CD4-positive, alpha-beta T cell treated with Interleukin-15 for 1 hour (primary cell): ENCODE data around the gene NSUN7.
A peak's percentile ranks its signal among the peaks of the same experiment; 100 is the strongest.
"Not testable (repeated sequence)": the region's sequence is repeated elsewhere in the genome, so short reads cannot be mapped to it uniquely, and the experiment has no call there.

Source experiments
- DNase-seq: peaks from one replicate; pipeline ENCODE4 v3.0.0-alpha.2; 2020

Gene NSUN7, protein sequence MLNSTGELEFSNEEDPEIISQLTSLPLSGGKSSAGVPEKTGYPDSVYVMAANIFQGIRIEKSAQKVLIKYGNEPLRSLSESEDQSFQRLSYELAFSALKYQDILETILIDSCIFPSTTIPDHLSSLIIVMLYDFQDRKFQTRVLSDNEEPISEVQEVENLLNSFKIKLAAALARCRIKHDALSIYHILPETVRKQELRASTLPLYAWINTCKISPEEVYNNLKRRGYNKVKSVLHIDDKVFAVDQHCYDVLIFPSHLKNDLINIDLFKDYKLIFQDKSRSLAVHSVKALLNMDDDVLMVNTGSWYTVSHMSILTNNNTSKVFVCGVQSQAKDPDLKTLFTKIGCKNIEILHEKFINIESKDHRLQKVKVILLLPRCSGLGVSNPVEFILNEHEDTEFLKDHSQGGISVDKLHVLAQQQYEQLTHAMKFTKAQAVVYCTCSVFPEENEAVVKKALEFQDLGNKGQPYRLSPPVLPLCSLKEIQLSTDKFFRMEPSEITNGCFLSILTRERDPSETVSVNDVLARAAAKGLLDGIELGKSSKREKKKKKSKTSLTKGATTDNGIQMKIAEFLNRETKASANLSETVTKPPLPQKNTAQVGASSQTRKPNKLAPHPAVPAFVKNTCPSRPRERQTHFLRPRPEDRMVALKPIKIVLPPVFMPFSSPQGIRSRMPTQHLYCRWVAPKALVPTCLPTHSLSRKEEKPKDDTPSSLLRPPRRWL

DNA sequence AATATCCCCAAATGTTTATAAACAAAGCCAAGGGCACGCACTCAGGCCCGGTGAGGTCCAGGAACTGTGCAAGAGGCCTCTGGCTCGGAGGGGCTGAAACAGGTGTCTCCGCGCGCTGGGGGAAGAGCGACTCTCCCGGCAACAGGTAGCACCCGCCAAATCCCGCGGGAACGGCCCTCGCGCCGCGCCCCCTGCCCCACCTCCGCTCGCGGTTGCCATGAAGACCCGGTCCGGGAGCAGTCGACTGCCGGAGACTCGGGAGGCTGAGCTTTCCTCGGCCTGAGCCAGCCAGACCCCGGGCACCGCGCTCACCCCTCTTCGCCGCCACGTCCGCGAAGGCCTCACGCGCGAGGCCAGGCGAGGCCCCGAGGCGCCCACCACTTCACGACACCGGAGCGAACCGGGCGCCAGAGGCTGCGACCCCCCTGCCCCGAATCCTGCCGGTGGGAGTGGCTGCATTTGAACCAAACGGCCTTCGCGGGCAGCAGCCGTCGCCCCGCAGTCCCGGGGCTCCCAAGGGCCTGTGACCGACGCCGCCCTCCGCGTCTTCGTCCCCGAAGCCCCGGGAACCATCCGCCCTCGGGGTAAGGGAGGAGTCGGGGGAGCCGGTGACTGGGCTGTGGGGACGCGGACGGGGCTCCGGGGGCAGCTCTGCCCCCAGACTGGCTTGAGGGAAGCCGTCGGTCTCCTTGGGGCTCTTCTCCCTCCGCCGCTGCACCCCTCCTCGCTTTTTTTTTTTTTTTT lies at the start of gene NSUN7:
Gene NSUN7 (plus strand): TSS at position 239 of the 744 bp plus-strand sequence. CDS start 739 bp downstream, outside the sequence.
- DNase-seq, result peak; percentile 46

DNA sequence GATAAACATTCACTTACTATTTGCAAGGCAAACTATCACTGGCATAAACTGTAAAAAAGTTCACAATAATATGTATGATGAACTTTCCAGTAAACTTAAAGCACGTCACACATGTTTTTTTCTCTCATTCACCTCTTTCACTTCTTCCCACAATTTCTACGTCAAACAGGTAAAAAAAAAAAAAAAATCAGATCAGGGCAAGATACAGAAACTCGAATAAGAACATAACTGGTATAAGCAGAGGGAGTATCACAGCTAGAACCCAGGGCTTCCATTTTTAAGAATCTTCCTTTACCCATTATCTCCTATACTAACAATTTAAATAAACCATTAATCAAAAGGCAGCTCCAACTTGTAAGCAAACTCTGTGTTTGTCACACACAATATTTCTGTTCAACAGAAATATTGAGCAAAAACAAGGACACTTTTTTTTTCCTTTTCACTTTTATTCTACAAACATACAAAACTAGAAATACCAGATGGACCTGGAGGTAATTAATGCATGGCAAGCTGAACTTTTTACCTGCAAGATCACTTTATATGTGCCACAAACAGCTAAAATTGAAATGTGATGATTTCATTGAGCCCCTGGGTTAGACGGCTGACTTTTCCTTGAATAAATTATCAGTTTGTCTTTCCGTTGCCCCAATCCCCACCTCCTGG lies 47.5 kb upstream of the NSUN7 start:
- DNase-seq, result no peak

DNA sequence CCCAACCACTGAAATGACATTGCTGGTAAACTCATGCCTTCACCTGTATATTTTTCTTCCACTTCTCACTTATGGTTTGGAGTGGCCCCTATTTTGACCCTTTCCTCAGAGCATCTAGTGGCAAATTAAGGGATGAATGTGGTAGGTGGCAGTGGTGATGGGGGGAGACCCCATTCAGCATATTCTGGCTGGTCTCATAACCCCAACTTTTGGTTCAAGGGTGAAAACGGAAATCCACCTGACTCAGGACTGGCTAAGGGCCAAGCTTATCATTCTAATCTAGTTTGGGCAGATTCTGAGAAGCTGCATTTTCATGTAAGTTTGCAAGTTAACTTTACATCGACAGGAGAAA lies 47.0 kb upstream of the NSUN7 start:
- no peak for DNase-seq

DNA sequence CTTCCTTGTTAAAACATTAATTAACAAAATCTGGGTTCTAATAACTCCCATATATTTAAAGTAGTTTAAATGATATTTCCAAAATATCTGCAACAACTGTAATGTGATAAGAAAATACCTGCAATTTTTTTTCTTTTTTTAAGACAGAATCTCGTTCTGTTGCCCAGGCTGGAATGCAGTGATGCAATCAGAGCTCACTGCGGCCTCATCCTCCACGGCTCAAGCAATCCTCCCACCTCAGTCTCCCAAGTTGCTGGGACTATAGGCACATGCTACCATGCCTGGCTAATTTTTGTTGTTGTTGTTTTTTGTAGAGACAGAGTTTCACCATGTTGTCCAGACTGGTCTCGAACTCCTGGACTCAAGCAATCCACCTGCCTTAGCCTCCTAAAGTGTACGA lies 45.7 kb upstream of the NSUN7 start:
- DNase-seq, result no peak

DNA sequence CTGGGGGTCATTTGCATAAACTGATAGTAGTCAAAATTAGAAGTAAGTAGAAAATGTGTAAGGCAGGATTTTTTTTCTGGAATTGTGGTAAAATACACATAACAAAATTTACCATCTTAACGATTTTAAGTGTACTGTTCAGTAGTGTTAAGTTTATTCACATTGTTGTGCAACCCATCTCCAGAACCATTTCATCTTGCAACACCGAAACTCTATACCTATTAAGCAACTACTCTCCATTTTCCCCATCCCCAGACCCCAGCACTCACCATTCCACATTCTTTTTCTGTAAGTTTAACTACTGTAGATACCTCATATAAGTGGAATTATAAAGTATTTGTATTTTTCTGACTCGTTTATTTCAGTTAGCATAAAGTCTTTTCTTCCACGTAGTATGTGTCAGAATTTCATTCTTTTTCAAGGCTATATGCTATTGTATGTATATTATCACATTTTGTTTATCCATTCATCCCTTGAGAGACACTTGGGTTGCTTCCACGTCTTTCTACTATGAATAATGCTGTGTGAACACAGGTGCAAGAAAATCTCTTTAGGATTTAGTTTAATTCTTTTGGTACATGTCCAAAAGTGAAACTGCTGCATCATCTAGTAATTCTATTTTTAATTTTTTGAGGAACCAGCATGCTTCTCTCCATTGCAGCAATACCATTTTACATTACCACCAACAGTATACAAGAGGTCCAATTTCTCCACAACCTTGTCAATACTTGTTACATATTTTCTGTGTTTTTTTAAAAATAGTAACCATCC lies 39.1 kb upstream of the NSUN7 start:
- no peak for DNase-seq

DNA sequence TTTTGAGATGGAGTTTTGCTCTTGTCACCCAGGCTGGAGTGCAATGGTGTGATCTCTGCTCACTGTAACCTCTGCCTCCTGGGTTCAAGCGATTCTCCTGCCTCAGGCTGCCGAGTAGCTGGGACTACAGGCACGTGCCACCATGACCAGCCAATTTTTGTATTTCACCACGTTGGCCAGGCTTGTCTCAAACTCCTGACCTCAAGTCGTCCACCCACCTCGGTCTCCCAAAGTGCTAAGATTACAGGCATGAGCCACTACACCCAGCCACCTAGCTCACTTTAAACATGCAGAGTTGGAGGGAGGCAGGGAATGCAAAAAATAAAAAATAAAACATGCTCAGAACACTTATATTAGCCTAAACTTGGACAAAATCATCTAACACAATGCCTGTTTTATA lies 36.8 kb upstream of the NSUN7 start:
- DNase-seq, result not testable (repeated sequence)

DNA sequence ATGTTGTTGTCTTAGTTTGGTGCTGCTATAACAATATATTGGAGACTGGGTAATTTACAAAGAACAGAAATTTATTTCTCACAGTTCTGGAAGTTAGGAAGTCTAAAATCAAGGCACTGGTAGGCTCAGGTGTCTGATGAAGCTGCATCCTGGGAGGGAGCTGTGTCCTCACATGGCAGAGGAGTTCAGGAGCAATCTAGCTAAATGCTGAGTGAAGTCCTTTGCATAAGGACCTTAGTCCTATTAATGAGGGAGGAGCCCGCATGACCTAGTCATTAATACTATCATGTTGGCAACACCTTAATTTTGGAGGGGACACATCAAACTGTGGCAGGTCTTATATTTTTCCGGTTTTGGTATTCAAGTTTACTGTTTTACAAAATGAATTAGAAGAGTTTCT lies 36.0 kb upstream of the NSUN7 start:
- DNase-seq, result no peak

DNA sequence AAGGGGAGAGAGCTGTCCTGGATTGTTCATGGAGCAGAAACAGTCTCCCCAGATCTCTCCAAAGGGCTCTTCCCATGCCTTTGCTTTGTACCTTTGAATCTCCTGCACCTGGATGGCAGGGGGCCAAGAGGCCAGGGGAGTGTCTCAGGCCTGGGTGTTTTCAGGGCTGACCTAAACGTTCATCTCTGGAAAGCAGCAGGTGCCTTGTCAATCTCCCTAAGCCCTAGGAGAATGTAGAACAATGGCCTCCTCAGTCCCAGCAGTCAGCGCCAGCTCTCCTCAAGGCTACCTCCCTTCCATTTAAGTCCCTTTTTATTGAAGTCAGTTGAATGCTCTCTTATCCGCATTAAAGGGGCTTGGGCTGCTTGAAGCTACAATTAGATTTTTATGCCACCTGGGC lies 31.2 kb upstream of the NSUN7 start:
- no peak for DNase-seq

DNA sequence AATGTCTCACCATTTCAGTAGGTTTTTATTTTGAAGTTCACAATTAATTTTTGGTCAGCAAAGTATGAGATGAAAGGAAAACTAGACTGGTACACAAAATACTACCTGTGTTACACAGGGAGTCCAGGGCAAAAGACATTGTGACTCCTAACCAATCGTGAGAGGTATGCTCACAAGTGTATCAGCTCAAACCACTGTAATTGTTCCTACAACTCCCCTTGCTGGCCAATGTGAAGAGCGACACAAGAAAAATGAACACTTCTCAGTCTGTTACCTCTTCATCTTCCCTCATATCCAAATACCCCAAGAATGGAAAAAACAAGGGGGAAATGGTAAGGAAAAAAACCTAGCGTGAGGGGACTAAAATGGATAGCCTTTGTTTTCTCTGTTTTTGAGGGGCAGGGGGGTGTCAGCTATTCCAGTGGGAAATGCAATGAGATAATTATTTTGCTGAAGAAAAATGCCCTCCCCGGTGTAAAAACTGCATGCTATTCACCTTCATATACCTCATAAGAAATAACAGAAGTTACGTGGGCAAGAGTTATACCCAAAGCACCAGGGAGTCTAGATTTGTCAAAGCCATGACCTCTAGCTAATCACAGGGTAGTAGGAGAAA lies 30.6 kb upstream of the NSUN7 start:
- DNase-seq, result peak; percentile 24

DNA sequence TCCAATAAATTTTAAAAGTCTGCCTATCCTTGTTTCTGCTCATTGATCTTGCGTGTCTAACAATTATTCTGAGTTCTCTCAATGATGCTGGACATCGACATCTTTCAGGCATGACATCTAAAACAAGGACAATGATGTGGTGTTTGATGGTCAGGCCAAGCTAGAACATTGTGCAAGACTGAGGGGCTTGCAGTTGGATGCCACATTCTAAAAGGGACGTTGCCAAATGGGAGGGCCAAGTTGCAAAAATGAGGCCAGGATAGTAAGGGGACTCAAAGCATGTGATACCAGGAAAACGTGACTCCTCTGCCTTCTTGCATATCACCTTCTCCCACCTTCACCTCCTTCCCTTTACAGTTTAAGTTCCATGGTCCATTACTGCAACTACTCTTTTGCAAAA lies 29.4 kb upstream of the NSUN7 start:
- no peak for DNase-seq

DNA sequence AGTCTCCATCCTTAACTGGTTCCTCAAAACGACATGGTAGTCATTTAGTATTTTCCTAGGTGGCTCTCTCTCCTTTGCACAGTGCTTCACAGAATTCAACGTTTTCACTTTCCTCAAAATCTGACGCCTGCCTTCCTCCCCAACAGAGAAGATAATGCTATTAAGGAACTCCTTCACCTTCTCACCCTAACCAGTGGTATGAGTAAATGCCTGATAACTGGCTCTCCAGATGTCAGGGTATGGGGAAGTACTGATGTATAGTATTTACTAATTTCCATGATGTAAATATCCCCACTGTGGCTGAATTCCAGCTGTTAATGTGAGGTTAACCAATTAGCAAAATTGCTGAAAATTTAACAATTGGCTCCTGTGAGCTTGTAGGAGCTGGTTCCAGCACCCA lies 28.8 kb upstream of the NSUN7 start:
- no peak for DNase-seq

DNA sequence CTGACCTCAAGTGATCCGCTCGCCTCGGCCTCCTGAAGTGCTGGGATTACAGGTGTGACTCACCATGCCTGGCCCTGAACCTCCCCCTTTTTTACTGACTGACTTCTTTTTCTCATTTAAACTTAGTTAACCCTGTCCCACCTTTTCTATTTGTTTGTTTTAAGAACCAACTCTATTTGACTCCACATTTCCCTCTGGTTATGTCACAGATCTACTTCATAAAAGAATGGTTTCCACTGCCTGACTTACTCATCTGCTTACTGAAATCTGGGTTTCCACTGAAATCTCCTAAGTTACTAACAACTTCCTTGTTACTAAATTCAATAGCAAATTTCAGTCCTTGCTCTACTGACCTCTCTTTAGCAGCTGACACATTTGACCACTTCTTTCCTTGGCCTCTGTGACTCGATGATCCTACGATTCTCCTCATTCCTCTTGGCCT lies 28.0 kb upstream of the NSUN7 start:
- no peak for DNase-seq

DNA sequence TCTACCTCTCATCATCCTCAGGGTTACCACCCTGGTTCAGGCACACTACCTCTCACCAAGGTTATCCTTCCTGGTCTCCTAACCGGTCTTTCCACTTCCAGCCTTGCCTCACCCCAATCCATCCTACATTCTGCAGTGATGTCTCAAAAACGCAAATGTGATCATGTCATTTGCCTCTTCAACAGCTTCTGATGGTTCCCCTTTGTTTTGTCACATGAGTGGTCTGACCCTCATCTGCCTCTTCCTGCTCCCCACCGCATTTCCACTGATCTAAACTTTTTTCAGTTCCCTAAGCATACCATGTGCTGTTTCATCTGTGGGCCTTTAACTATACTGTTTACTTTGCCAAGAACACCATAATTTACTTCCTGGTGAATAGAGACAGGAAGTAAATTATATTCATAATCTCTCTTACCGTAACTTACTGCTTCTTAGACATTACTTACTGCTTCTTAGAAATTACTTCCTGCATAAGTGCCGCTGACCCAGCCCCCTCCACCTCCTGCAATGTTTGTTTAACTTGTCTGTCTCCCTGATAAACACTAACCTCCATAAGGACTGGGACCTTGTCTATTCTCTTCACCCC lies 27.1 kb upstream of the NSUN7 start:
- peak; percentile 59 for DNase-seq

DNA sequence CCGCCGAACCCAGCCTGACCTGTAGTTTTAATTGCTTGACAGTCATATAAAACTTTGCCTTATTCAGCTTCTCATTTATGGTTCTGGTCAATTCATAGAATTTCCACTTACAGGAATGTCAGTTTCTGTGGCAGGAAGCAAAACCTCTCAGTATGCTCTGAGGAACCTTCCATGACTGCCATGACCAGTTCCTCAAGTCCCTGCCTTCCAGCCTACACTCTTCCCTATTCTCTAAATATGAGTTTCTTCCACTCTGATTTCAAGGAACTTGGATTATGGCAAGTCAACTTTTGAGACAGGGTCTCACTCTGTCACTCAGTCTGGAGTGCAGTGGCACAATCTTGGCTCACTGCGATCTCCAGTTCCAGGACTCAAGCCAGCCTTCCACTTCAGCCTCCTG lies 26.0 kb upstream of the NSUN7 start:
- DNase-seq, result no peak

DNA sequence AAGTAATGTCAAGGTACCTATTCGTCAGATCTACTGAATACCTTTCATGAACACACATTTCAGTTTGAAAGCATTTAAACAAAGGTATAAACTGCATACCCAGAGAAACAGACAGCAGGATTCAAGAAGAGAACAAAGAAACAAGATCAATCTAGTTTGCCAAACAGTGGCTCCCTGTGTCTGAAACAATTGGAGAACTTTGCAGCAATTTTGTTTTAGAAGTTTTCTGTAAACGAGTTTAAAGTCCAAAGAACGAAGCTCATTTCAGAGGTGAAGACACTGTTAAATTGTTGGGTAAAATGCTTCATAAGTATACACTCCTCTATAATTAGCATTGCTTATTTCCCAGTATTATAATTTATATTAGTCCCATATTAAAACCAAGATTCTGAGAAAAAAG lies 21.4 kb upstream of the NSUN7 start:
- DNase-seq, result no peak

DNA sequence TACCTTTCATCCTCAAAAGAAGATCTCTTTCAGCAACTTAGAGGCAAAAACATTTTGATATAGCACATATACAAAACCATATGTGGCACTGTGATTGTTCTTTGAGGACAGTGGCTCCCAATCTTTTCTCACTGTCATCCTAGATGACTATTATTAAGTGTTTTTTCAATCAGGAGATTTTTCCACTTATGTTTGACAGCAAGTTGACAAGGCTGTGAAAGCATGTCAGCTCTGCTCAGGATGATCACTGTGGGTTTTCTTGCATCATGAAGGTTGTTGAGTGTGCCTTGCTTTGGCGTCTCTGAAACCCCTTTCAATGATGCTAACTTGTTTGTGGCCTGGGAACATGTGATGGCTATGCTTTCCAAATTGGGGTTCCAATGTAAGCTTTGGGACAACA lies 20.2 kb upstream of the NSUN7 start:
- no peak for DNase-seq

DNA sequence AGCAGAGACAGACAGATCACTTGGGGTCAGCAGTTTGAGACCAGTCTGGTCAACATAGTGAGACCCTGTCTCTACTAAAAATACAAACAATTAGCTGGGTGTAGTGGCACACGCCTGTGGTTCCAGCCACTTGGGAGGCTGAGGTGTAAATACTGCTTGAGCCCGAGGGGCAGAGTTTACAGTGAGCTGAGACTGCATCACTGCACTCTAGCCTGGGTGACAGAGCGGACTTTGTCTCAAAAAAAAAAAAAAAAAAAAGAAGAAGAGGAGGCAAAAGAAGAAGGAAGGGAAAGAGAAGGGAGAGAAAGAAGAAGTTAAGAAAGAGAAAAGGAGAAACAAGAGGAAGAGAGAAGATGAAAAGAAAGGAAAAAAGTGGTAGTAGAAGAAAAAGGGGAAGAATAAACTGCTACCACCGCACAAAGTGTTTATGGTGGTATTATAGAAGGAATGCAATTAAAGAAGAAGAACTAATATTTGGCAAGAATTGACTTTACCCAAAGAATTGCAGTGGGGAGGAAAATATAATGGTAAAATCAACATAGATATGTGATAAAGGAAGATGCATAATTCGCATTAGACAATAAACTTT lies 19.6 kb upstream of the NSUN7 start:
- no peak for DNase-seq

DNA sequence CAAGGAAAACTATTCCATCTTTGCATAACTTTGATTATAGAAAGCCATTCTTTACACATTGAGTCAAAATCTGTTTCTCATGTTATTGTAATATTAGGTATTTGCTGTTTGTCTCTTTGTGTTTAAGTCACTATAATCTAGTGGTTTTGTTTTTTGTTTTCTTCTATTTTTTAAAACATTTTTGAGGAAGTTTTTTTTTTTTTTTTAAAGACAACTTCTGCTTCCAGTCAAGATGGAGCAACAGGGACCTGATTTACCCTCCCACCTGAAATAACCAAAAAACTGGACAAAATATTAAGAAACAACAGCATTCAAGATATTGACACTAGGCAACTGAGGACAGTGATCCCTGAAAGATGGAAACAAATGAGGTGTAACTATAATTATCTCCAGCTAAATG lies 18.4 kb upstream of the NSUN7 start:
- DNase-seq, result no peak

DNA sequence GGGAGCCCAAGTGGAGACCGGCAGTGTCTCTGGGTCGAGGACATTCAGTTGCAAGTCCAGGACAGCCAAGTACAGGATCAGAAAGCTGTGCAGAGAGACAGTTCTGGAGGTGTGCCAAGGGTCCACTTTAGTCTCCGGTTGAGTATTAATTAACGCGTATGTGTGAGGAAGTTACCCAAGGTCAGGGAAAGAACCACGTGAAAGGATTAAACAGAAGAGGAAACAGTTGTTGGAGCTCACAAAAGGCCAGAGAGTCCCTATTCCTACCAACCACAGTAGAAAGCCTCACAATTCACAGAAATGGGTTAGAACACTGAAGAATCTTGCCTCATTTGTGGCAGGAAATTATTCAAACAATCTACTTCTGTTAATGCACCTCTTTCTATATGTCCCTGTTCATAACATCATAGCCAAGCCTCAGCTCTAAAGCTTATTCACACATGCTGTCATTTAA lies 17.9 kb upstream of the NSUN7 start:
- peak; percentile 35 for DNase-seq

DNA sequence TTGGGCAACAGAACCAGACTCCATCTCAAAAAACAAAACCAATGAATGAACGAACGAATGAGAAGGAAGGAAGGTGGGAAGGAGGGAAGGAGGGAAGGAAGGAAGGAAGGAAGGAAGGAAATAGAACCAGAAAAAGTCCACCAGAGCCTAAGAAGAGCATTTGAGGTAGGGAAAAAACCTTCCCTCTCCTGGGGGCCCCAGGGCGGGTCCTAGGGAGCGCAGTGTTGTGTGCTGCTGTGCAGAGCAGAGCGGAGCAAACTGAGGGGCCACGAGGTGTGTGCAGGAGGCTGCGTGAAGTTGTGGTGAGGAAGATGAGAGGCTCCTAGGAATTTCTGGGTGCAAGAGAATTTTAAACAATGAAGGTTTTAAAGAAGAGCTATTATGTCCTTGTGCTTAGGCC lies 16.0 kb upstream of the NSUN7 start:
- no peak for DNase-seq

DNA sequence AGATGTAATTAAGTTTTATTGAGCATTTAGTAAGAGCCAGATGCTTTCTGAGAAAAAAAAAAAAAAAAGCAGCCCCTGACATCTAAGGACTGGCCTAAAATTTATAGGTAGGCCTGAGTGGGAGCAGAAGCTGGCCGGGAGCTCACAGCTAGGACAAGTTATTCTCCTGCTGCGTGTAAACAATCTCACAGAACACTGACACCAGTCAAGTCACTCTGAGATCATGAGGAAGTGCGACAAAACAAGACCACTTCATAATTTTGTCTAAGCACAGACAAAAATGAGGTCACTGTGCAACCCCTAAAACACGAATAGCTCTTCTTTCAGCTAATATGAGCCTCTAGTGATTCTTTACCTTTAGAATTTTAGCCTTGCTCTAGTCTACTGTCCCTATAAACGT lies 15.3 kb upstream of the NSUN7 start:
- DNase-seq, result no peak
